Transverse colon (tissue), 4 donors: ENCODE results near the gene LDLRAD4.

Experiments
- CTCF ChIP-seq, 5 experiments: fragments of 200-600 bp in 3 of 5; fragments of 450-650 bp in 2 of 5; sonication (generic) in 3 of 5; IDR thresholded peaks; 1 replicate in 2 of 5; 2 replicates in 3 of 5; pipeline ENCODE4 v1.5.1; 2016 to 2017; ENCODE audit warnings: antibody characterized with exemption in 5 of 5, inconsistent platforms in 3 of 5, mild to moderate bottlenecking in 2 of 5, moderate library complexity in 1 of 5
- EP300 ChIP-seq: sonication (generic); formaldehyde crosslinking; IDR thresholded peaks from one replicate; pipeline ENCODE4 v1.6.1; 2017; ENCODE audit warnings: antibody characterized with exemption, low read depth
- POLR2A ChIP-seq: fragments of 450-650 bp; IDR thresholded peaks from one replicate; pipeline ENCODE4 v1.6.1; 2016; ENCODE audit warnings: antibody characterized with exemption, mild to moderate bottlenecking, moderate library complexity
- POLR2AphosphoS5 ChIP-seq, 3 donors: sonication (generic); formaldehyde crosslinking; IDR thresholded peaks; one replicate each; pipeline ENCODE4 v1.6.1; 2016; ENCODE audit warnings: antibody characterized with exemption in 3 of 3

- TF ChIP-seq POLR2A, result no peak
- no peak for TF ChIP-seq CTCF (IDR thresholded peaks at IDR 0.05)
- TF ChIP-seq EP300, result no peak
- no peak for TF ChIP-seq POLR2AphosphoS5 (IDR thresholded peaks at IDR 0.05)
Measured at GRCh38 chr18:13393338-13393737, 174.8 kb downstream of the LDLRAD4 start.
